Activated naive CD4-positive, alpha-beta T cell treated with anti-CD3 and anti-CD28 coated beads for 36 hours (primary cell): ENCODE data around the gene GPHN. TPM values are rescaled to one million over a fixed set of nuclear protein-coding genes. Genes with fewer than 3 reads are reported as not detected.
"Not testable (repeated sequence)": the region's sequence is repeated elsewhere in the genome, so short reads cannot be mapped to it uniquely, and the experiment has no call there.

Experiments used
- CTCF ChIA-PET: fragments of 350-600 bp; sonication (Branson Sonifier 250); formaldehyde crosslinking; loops from one replicate; lab custom pipeline; 2021; ENCODE audit warnings: antibody characterized with exemption; lab: Charles Lee
- DNase-seq: peaks from one replicate; pipeline ENCODE4 v3.0.0-alpha.2; 2020
- H3K27ac Mint-ChIP-seq: one replicate; pipeline ENCODE4 v1.8.0; 2021; ENCODE audit warnings: mild to moderate bottlenecking, mixed read lengths
- H3K27me3 Mint-ChIP-seq: one replicate; pipeline ENCODE4 v1.8.0; 2021; ENCODE audit warnings: low read depth, mixed read lengths
- H3K36me3 Mint-ChIP-seq: one replicate; pipeline ENCODE4 v1.8.0; 2021; ENCODE audit warnings: low read depth, mixed read lengths
- H3K4me1 Mint-ChIP-seq: one replicate; pipeline ENCODE4 v1.8.0; 2021; ENCODE audit warnings: low read depth, mixed read lengths
- H3K4me3 Mint-ChIP-seq: one replicate; pipeline ENCODE4 v1.8.0; 2021; ENCODE audit warnings: mild to moderate bottlenecking, moderate library complexity, mixed read lengths
- H3K9me3 Mint-ChIP-seq: one replicate; pipeline ENCODE4 v1.8.0; 2021; ENCODE audit warnings: mixed read lengths
- intact Hi-C: fragments of 100-400 bp; cut with micrococcal nuclease; formaldehyde crosslinking; loops from one replicate; pipeline ENCODE4 v1.15.1; 2023
- total RNA-seq, 2 experiments: library from RNA; stranded (reverse); gene quantifications; one replicate each; pipeline ENCODE4 v1.2.3, GENCODE V29; 2021

The GPHN gene
- total RNA-seq, 2 experiments from 2014 or later = 14.2 to 21.4 TPM

- H3K27me3 Mint-ChIP-seq = peaks cover 7% of the 10 kb centered on the region
- CTCF ChIA-PET = interaction anchor here (0.8 to 1.9 kb wide), 4 partner anchors 11 to 644 kb away, joined by 3 to 7 read pairs (median 3); no protein-coding TSS in a partner anchor
- H3K9me3 Mint-ChIP-seq = no peaks in the 10 kb centered on the region
- H3K27ac Mint-ChIP-seq = peak overlapping the region; percentile 85
- intact Hi-C loops = loop anchor here (5.0 to 10.0 kb wide), 7 partner anchors 100 to 1405 kb away; partner anchors contain the start of genes MAX and RDH11
- H3K36me3 Mint-ChIP-seq = peaks cover 3% of the 10 kb centered on the region
- no peak for DNase-seq
- H3K4me1 Mint-ChIP-seq = peaks cover 27% of the 10 kb centered on the region
- peak overlapping the region; percentile 96 for H3K4me3 Mint-ChIP-seq
Measured at GRCh38 chr14:66507181-66507721, 696 bp upstream of the GPHN start.

GRCh38 chr14:66508547-66508845 is 549 bp downstream of the GPHN start:
- H3K27me3 Mint-ChIP-seq = peaks cover 7% of the 10 kb centered on the region
- H3K27ac Mint-ChIP-seq = peak overlapping the region; percentile 85
- intact Hi-C loops = loop anchor here (1.0 to 10.0 kb wide), 11 partner anchors 13 to 1406 kb away; partner anchors contain the start of genes EIF2S1, MAX, PALS1 and RDH11
- peaks cover 3% of the 10 kb centered on the region for H3K36me3 Mint-ChIP-seq
- DNase-seq = no peak
- peak overlapping the region; percentile 96 for H3K4me3 Mint-ChIP-seq
- H3K4me1 Mint-ChIP-seq = peaks cover 28% of the 10 kb centered on the region
- H3K9me3 Mint-ChIP-seq = no peaks in the 10 kb centered on the region
- CTCF ChIA-PET = interaction anchor here (1.1 to 1.9 kb wide), 2 partner anchors 12 to 118 kb away, joined by 3 to 7 read pairs; no protein-coding TSS in a partner anchor

GRCh38 chr14:66508846-66509621 is 1.1 kb downstream of the GPHN start:
- CTCF ChIA-PET = interaction anchor here (1.1 kb wide), 1 partner anchor 118 kb away, joined by 3 read pairs; no protein-coding TSS in a partner anchor
- H3K4me3 Mint-ChIP-seq = peak overlapping the region; percentile 86
- intact Hi-C loops = loop anchor here (1.0 to 10.0 kb wide), 11 partner anchors 14 to 1407 kb away; partner anchors contain the start of genes EIF2S1, MAX, PALS1 and RDH11
- no peak overlapping the region for H3K27ac Mint-ChIP-seq
- peaks cover 3% of the 10 kb centered on the region for H3K36me3 Mint-ChIP-seq
- DNase-seq = peak; percentile 74
- no peaks in the 10 kb centered on the region for H3K9me3 Mint-ChIP-seq
- peaks cover 28% of the 10 kb centered on the region for H3K4me1 Mint-ChIP-seq
- H3K27me3 Mint-ChIP-seq = peaks cover 7% of the 10 kb centered on the region

GRCh38 chr14:66509874-66510273 is 1.9 kb downstream of the GPHN start:
- CTCF ChIA-PET = interaction anchor here (0.6 to 0.8 kb wide), 3 partner anchors 14 to 643 kb away, joined by 3 to 4 read pairs (median 3); no protein-coding TSS in a partner anchor
- no peak overlapping the region for H3K27ac Mint-ChIP-seq
- intact Hi-C loops = loop anchor here (5.0 to 10.0 kb wide), 7 partner anchors 97 to 1408 kb away; partner anchors contain the start of genes MAX and RDH11
- no peak for DNase-seq
- H3K4me1 Mint-ChIP-seq = peaks cover 28% of the 10 kb centered on the region
- H3K27me3 Mint-ChIP-seq = peaks cover 7% of the 10 kb centered on the region
- peak overlapping the region; percentile 86 for H3K4me3 Mint-ChIP-seq
- peaks cover 3% of the 10 kb centered on the region for H3K36me3 Mint-ChIP-seq
- H3K9me3 Mint-ChIP-seq = no peaks in the 10 kb centered on the region

- Mint-ChIP-seq H3K9me3 (no peaks in the 10 kb centered on the region), H3K36me3 (peaks cover 3% of the 10 kb centered on the region), H3K4me1 (peaks cover 22% of the 10 kb centered on the region), H3K27ac (no peak overlapping the region), H3K4me3 (no peak overlapping the region), H3K27me3 (peaks cover 7% of the 10 kb centered on the region)
- CTCF ChIA-PET = no interaction called here
- intact Hi-C loops = no loop called here
- DNase-seq = no peak
Measured at GRCh38 chr14:66511849-66512248, 3.9 kb downstream of the GPHN start.

GRCh38 chr14:66514213-66514612 is 6.3 kb downstream of the GPHN start:
- Mint-ChIP-seq H3K36me3 (no peaks in the 10 kb centered on the region), H3K9me3 (peaks cover 6% of the 10 kb centered on the region), H3K27ac (no peak overlapping the region), H3K4me1 (peaks cover 22% of the 10 kb centered on the region), H3K27me3 (peaks cover 7% of the 10 kb centered on the region), H3K4me3 (no peak overlapping the region)
- DNase-seq = no peak
- CTCF ChIA-PET = no interaction called here
- intact Hi-C loops = no loop called here

- peaks cover 8% of the 10 kb centered on the region for H3K4me1 Mint-ChIP-seq
- peaks cover 1% of the 10 kb centered on the region for H3K36me3 Mint-ChIP-seq
- intact Hi-C loops = no loop called here
- no peak overlapping the region for H3K27ac Mint-ChIP-seq
- H3K9me3 Mint-ChIP-seq = peaks cover 4% of the 10 kb centered on the region
- CTCF ChIA-PET = no interaction called here
- no peaks in the 10 kb centered on the region for H3K27me3 Mint-ChIP-seq
- no peak for DNase-seq
- H3K4me3 Mint-ChIP-seq = no peak overlapping the region
Measured at GRCh38 chr14:66530526-66530925, 22.6 kb downstream of the GPHN start.

GRCh38 chr14:66539034-66539433 is 31.1 kb downstream of the GPHN start:
- intact Hi-C loops = no loop called here
- Mint-ChIP-seq H3K4me3 (no peak overlapping the region), H3K9me3 (no peaks in the 10 kb centered on the region), H3K36me3 (no peaks in the 10 kb centered on the region), H3K27me3 (no peaks in the 10 kb centered on the region), H3K27ac (no peak overlapping the region), H3K4me1 (peaks cover 16% of the 10 kb centered on the region)
- no peak for DNase-seq
- CTCF ChIA-PET = interaction anchor here (0.7 kb wide), 1 partner anchor 1165 kb away, joined by 3 read pairs; no protein-coding TSS in a partner anchor

GRCh38 chr14:66540038-66540437 is 32.1 kb downstream of the GPHN start:
- Mint-ChIP-seq H3K27me3 (no peaks in the 10 kb centered on the region), H3K9me3 (no peaks in the 10 kb centered on the region), H3K36me3 (no peaks in the 10 kb centered on the region), H3K4me1 (peaks cover 16% of the 10 kb centered on the region), H3K27ac (no peak overlapping the region), H3K4me3 (no peak overlapping the region)
- CTCF ChIA-PET = no interaction called here
- no peak for DNase-seq
- intact Hi-C loops = no loop called here

GRCh38 chr14:66541627-66542026 is 33.7 kb downstream of the GPHN start:
- H3K4me1 Mint-ChIP-seq = peaks cover 14% of the 10 kb centered on the region
- CTCF ChIA-PET = no interaction called here
- no peak overlapping the region for H3K27ac Mint-ChIP-seq
- H3K27me3 Mint-ChIP-seq = no peaks in the 10 kb centered on the region
- intact Hi-C loops = no loop called here
- H3K9me3 Mint-ChIP-seq = no peaks in the 10 kb centered on the region
- H3K4me3 Mint-ChIP-seq = no peak overlapping the region
- DNase-seq = no peak
- H3K36me3 Mint-ChIP-seq = no peaks in the 10 kb centered on the region

GRCh38 chr14:66543996-66544395 is 36.0 kb downstream of the GPHN start:
- Mint-ChIP-seq H3K4me3 (no peak overlapping the region), H3K27me3 (no peaks in the 10 kb centered on the region), H3K27ac (no peak overlapping the region), H3K36me3 (peaks cover 5% of the 10 kb centered on the region), H3K4me1 (peaks cover 4% of the 10 kb centered on the region), H3K9me3 (no peaks in the 10 kb centered on the region)
- CTCF ChIA-PET = no interaction called here
- DNase-seq = no peak
- intact Hi-C loops = no loop called here

- H3K36me3 Mint-ChIP-seq, H3K4me3 Mint-ChIP-seq, H3K27me3 Mint-ChIP-seq, H3K27ac Mint-ChIP-seq, intact Hi-C loops, DNase-seq, H3K9me3 Mint-ChIP-seq, H3K4me1 Mint-ChIP-seq, CTCF ChIA-PET: not testable (repeated sequence)
Measured at GRCh38 chr14:66545191-66545590, 37.2 kb downstream of the GPHN start.
